GOT3 (cell line): ENCODE results near the gene APBA2.

Source experiments
- DNase-seq: peaks from one replicate; lab custom pipeline; 2025; ENCODE audit warnings: mixed read lengths; lab: John Stamatoyannopoulos, UW

APBA2 gene

DNA sequence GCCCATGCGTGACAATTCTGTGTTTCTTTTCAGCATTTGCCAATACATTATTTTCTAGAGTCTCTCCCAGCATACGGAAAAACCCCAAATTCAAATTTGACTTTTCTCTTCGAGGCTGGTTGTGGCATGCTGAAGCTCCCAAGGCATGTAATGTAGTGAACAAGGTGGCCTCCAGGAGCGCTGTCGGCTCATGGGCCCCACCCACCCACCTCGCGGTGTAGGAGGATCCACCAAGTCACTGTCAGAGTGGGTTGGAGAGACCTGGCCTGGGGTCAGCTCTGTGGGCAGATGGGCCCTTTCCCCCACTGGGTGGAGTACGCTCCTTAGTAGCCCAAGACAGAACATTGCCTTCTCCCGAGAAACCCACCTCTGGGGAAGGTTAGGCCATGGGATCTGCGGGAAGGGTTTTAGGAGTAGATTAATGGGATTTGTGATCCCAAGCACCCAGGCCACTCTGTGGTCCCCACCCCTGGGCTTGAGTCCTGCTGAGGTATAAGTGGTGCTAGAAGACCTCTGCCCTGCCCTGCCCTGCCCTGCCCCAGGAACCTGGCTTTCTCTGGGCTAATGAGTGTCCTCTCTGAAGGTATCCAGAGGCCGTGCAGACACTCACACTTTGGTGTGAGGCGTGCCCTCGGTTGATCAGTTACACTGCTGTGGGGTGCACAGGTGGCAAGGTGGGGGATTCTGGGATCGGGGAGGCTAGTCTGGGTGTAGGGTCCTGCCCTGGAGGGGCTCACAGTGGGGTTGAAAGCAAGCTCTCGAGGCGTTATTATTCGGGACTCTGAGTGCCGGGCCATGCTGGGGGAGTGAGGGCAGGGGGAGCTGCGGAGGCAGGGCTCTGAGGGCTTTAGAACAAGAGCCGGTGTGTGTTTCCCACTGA is 97.9 kb downstream of the APBA2 start:
- no peak for DNase-seq

DNA sequence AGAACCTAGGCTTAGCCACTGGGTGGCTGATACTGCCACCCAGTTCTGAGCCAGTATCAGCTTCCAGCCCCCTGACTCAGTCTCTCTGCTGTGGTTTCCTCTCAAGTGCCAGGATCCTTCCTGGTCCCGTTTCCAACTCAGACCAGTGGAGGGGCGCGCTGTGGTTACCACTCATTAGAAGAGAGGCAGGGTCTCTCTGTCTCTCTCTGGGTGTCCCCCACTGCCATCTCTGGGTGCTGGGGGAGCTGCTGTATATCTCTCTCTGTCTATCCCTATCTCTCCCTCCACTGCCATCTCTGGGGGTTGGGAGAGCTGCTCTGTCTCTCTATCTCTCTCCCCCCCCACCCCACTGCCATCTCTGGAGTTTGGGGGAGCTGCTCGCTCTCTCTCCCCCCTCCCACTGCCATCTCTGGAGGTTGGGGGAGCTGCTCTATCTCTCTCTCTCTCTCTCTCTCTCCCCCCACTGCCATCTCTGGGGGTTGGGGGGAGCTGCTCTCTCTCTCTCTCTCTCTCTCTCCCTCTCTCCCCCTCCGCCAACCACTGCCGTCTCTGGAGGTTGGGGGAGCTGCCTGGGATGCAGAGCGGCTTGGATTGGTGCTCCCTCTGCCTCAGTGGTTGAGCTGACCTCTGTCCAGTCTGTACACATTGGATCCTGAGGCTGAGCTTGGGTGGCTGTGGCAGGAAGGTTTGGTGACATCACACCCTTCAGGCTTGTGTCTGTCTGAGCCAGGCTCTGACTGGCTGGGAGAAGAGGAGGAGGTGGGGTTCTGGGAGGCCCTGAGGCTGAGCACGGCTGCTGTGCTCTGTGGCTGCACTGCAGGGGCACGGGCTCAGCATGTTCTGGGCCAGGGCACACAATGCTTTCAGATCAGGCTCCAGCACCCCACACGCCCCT is 98.9 kb downstream of the APBA2 start:
- DNase-seq, result no peak

- DNase-seq, result no peak
These were observed 99.5 kb downstream of the APBA2 start for GRCh38 chr15:28985316-28985645.

GRCh38 chr15:28985691-28986090 is 99.9 kb downstream of the APBA2 start:
- no peak for DNase-seq

DNA sequence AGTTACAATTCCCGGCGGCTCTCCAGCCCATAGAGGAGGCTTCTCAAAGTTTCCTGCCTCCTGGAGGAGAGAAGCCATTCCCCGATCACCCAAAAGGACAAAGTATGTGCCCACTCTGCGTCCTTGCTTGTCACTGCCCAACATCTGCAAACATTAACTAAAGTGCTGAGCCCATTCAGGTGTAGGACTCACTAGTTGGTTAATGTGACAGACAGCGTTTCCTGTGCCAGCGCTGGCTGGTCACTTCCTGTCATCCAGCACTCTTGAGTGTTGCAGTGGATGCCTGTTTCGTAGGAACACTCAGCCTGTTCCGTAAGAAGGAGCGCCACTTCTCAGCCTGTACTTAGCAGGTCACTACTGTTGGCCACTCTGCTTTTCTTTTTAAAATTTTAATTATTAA is 100.3 kb downstream of the APBA2 start:
- DNase-seq, result no peak

DNA sequence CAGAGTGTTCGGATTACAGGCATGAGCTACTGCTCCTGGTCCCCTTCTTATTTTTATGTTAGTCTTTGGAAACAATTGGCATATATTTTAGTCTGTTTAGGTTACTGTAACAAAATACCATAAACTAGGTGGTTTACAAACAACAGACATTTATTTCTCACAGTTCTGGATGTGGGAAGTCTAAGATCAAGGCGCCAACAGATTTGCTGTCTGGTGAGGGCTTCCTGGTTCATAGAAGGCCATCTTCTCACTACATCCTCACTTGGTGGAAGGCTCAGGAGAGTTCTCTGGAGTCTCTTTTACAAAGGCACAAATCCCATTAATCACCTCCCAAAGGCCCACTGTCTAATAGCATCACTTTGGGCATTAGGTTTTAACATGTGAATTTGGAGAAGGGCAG is 101.0 kb downstream of the APBA2 start:
- DNase-seq, result no peak

DNA sequence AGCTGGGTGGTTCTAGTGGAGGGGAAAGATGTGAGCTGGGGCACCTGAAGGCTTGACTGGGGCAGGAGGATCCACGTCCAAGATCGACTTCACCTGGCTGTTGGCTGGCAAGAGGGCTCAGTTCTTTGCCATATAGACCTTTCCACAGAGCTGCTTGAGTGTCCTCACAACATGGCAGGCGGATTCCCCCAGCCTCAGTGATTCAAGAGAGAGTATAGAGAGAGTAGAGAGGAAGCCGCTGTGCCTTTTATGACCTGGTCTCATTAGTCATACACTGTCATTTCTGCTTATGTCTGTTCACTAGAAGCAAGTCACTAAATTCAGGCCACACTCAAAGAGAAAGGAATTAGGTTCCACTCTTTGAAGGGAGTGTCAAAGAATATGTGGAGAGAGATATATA is 101.6 kb downstream of the APBA2 start:
- DNase-seq, result no peak

DNA sequence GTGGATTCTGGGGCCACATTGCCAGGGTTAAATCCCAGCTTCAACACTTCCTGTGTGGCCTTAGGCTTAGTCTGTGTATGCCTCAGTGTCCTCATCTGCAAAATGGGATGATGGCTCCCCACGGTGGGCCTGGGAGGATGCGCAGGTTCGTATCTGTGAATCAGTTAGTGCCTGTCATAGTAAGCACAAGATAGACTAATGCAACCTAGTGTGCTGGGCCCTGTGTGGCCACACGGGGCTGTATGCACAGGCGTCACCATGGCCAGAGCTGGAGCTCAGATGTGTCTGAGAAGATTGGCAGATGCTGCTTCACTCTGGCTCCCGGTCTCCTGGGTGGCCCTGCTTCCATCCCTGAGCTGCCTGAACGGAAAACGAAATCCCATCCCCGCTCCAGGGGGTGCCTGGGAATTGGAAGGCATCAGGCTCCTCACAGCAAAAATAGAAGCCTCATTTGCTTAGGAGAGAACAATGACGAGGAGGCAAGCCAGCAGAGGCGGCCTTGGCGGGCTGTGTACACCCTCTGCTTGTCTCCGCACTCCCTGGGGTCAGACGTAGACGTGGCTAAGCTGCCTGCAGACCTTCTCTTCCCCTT is 103.6 kb downstream of the APBA2 start:
- DNase-seq, result no peak

GRCh38 chr15:28989896-28990295 is 104.1 kb downstream of the APBA2 start:
- no peak for DNase-seq

DNA sequence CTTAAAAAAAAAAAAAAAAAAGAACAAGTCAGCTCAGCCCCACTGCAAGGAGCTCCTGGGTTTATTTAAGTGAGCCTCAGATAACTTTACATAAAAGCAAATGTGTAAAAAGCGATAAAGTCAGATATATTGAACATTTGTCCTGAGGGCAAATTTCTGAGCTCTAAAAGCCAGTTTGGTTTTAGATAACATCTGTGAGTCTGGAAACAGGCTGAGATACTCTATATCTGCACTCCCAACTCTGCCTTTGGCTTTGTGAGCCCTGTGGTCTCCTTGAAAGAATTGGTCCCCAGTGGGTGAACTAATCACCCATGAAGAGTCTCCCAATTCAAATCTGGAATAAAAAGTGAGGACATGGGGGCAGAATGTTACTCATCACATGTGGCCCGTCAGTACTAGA is 104.6 kb downstream of the APBA2 start:
- DNase-seq, result no peak

DNA sequence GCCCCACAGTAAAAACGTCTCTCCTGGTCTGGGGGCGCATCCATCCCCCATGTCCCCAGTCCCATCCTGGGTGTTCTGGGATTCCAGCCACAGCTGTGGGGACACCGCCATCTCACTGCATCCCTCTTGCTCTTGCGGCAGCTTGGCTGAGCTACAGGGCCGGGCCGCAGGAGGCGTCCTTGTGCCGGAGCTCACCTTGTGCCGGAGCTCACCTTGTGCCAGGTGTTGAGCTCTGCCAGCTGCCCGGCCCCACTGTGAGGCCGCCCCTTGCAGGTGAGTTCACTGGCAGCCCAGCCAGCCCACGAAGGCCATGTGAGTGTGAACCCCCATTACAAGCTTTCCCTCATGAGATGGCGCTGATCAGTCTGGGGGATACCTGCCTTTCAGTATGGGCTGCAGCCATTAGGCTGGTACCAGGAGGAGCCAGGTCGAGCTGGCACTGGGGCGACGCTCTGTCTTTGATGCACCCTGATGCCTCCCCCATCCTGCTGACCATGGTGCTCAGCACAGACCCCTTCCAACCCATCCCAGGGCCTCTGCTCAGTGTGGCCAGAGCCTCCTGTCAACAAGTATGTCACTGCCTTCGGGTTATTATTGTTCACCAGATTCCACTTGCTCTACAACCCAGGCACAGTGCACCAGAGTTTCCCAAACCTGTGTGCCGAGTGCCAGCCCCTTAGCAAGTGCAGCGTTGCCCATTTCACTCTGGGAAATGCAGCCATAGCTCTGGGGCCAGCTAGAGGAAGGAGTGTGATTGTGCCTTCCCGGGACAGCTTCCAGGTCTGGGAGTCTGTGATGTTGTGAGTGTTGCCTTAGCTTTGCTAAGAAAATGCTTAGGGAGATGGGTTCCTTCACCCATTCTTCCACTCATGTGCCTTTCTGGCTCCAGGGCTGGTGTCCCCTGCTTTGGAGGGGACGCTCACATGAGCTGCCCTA is 105.7 kb downstream of the APBA2 start:
- DNase-seq, result no peak

GRCh38 chr15:28992336-28992864 is 106.6 kb downstream of the APBA2 start:
- DNase-seq, result no peak

GRCh38 chr15:28993051-28993719 is 107.4 kb downstream of the APBA2 start:
- DNase-seq, result no peak

- no peak for DNase-seq
These were observed 107.9 kb downstream of the APBA2 start for GRCh38 chr15:28993720-28994053.

GRCh38 chr15:28994142-28994830 is 108.5 kb downstream of the APBA2 start:
- no peak for DNase-seq

DNA sequence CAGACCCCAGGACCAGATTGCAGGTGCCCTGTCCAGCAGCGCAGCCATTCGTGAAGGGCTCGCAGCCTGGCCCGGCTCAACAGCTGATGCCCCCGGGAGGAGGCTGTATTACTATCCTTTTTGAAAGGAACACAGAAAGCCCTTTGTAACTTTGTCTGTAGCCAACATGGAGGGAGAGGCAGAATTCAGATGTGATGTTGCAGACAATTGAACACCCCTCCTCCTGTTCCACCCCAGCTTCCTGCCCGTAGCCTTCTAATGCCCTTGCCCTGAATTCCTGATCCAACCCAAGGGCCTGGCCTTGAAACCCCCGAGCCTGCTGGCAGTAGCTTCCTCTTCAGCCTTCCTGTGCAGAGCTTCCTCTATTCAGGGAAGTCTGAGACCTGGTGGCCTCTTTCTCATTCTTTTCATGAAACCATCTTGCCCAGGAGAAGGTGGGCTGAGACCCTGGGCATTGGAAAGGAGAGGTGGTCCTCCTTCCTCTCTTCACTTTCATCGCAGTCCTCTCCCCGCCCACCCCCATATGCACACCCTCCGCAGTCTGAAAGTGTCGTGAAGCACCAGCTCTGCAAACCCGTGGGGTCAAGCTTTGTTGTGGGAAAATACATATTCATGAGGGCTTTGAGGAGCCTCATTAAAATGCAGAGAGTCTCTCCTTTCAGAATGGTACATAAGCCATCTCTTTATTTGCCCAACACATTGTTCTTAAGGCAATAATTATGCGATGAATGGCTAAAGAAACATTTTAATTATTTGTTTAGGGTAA is 109.2 kb downstream of the APBA2 start:
- DNase-seq, result no peak

DNA sequence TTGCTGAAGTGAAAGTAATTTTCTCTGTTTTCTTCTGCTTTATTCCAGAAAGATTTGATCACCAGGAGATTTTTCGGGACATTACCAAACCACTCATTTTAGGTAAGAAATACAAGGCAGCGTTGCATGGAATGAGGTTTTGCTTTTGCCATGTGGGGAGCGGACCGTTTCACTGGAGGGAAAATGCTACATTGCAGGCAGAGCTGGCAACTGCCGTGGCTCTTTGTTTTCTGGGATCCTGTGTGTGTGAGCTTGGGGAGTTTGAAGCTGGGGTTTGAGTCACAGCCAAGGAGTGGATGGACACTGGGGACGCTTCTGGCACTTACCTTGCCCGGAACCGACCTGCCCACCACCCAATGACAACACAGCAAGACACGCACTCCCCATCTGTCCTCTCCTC is 109.9 kb downstream of the APBA2 start:
- DNase-seq, result no peak

DNA sequence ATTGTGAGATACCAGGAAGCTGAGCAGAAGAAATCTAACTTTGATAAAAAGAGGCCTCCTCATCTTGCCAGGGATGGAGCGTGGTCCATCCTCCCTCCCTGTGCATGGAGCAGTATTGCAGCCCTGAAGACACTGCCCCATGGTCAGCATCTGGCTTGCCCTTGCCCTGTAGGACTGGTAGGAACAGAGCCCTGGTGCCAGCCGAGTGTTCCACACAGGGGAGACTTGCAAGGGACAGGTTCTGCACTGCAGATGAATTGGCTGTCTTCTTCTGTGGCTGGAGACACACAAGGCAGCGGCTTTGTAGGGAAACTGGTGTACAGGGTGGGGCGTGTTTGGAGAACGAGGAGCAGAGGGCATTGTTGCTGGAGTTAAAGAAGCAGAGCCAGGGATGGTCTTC is 110.5 kb downstream of the APBA2 start:
- DNase-seq, result no peak

- no peak for DNase-seq
These were observed 111.2 kb downstream of the APBA2 start for GRCh38 chr15:28996953-28997352.

GRCh38 chr15:28997791-28998190 is 112.0 kb downstream of the APBA2 start:
- no peak for DNase-seq
